Measurements from ENCODE around the gene PBX1.

The PBX1 gene

GRCh38 chr1:164687777-164688176 is 128.8 kb downstream of the PBX1 start:
- TF ChIP-seq POLR2AphosphoS5 (IDR thresholded peaks at IDR 0.05; ENCODE audit: low read depth, low read length), result no peak

GRCh38 chr1:164688791-164689190 is 129.8 kb downstream of the PBX1 start:
- TF ChIP-seq REST (IDR thresholded peaks at IDR 0.05; ENCODE audit: insufficient read depth in 1 of 2, low read depth in 2 of 2, low read length in 2 of 2), result no peak

- TF ChIP-seq SIN3A (IDR thresholded peaks at IDR 0.05; ENCODE audit: borderline replicate concordance, insufficient read depth, low read length) (0 out of 2 replicates have a peak, but pooled peaks have one; percentile 34), REST (IDR thresholded peaks at IDR 0.05; ENCODE audit: insufficient read depth in 1 of 2, low read depth in 2 of 2, low read length in 2 of 2) (peak in 1 of 2 experiments; percentile 45; a peak in 1 of 4 replicates), FOXP2 (optimal IDR thresholded peaks at IDR 0.05; ENCODE audit: borderline replicate concordance, extremely low read depth, extremely low read length, insufficient read depth) (no peak), TAF1 (IDR thresholded peaks at IDR 0.05; ENCODE audit: borderline replicate concordance, insufficient read depth, low read length) (no peak), POLR2AphosphoS5 (IDR thresholded peaks at IDR 0.05; ENCODE audit: low read depth, low read length) (no peak)
These were observed 130.9 kb downstream of the PBX1 start for GRCh38 chr1:164689672-164690511.

- no peak for TF ChIP-seq SIN3A (IDR thresholded peaks at IDR 0.05; ENCODE audit: borderline replicate concordance, insufficient read depth, low read length)
- TF ChIP-seq TAF1 (IDR thresholded peaks at IDR 0.05; ENCODE audit: borderline replicate concordance, insufficient read depth, low read length), result no peak
- no peak for TF ChIP-seq REST (IDR thresholded peaks at IDR 0.05; ENCODE audit: insufficient read depth in 1 of 2, low read depth in 2 of 2, low read length in 2 of 2)
- no peak for TF ChIP-seq POLR2AphosphoS5 (IDR thresholded peaks at IDR 0.05; ENCODE audit: low read depth, low read length)
- no peak for TF ChIP-seq FOXP2 (optimal IDR thresholded peaks at IDR 0.05; ENCODE audit: borderline replicate concordance, extremely low read depth, extremely low read length, insufficient read depth)
These were observed 133.4 kb downstream of the PBX1 start for GRCh38 chr1:164692420-164692819.

- no peak for TF ChIP-seq SIN3A (IDR thresholded peaks at IDR 0.05; ENCODE audit: borderline replicate concordance, insufficient read depth, low read length)
- TF ChIP-seq REST (IDR thresholded peaks at IDR 0.05; ENCODE audit: insufficient read depth in 1 of 2, low read depth in 2 of 2, low read length in 2 of 2), result no peak
- TF ChIP-seq TAF1 (IDR thresholded peaks at IDR 0.05; ENCODE audit: borderline replicate concordance, insufficient read depth, low read length), result no peak
- no peak for TF ChIP-seq FOXP2 (optimal IDR thresholded peaks at IDR 0.05; ENCODE audit: borderline replicate concordance, extremely low read depth, extremely low read length, insufficient read depth)
- no peak for TF ChIP-seq POLR2AphosphoS5 (IDR thresholded peaks at IDR 0.05; ENCODE audit: low read depth, low read length)
These were observed 134.8 kb downstream of the PBX1 start for GRCh38 chr1:164693564-164694359.
